ENCODE results near the gene LTBP1. TPM values are rescaled to one million over a fixed set of nuclear protein-coding genes. Genes with fewer than 3 reads are reported as not detected.

The LTBP1 gene
- polyA plus RNA-seq, 1 experiment: 124 TPM

DNA sequence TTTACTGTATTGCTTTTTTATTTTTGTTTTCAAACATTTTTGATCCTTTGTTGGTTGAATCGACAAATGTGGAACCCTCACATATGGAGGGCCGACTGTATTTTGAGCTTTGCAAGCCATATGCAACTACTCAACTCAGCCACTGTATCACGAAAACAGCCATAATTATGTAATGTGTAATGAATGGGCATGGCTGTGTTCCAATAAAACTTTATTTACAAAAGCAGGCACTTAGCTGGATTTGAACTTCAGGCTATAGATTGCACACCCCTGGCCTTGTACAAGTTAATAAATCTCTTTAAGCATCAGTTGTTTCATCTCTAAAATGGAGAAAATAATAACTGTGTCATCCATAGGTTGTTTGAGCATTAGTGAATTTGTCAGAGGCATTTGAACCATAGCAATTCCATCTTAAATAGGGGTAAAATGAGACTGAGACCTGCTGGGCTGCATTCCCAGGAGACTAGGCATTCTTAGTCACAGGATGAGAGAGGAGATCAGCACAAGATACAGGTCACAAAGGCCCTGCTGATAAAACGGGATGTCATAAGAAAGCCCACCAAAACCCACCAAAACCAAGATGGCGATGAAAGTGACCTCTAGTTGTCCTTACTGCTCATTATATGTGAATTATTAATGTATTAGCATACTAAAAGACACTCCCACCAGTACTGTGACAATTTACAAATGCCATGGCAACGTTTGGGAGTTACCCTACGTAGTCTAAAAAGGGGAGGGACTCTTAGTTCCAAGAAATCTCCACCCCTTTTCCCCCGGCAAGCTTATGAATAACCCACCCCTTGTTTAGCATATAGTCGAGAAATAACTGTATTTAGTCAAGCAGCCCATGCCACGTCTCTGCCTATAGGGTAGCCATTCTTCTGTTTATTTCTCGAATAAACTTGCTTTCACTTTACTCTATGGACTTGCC, 13.7 kb upstream of the LTBP1 start:
- no peak for DNase-seq (ENCODE audit: low read depth)
- CTCF ChIA-PET: interaction anchor here (1.1 to 1.9 kb wide), 4 partner anchors 12 to 160 kb away, joined by 3 to 5 read pairs (median 4); no protein-coding TSS in a partner anchor
- TF ChIP-seq, protein P1, sequence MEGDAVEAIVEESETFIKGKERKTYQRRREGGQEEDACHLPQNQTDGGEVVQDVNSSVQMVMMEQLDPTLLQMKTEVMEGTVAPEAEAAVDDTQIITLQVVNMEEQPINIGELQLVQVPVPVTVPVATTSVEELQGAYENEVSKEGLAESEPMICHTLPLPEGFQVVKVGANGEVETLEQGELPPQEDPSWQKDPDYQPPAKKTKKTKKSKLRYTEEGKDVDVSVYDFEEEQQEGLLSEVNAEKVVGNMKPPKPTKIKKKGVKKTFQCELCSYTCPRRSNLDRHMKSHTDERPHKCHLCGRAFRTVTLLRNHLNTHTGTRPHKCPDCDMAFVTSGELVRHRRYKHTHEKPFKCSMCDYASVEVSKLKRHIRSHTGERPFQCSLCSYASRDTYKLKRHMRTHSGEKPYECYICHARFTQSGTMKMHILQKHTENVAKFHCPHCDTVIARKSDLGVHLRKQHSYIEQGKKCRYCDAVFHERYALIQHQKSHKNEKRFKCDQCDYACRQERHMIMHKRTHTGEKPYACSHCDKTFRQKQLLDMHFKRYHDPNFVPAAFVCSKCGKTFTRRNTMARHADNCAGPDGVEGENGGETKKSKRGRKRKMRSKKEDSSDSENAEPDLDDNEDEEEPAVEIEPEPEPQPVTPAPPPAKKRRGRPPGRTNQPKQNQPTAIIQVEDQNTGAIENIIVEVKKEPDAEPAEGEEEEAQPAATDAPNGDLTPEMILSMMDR (IDR thresholded peaks at IDR 0.05; ENCODE audit: insufficient read depth, low read depth, low read length): no peak
- Histone ChIP-seq H3K27me3 (ENCODE audit: control insufficient read depth, insufficient read depth, low read length) (no peaks in the 10 kb centered on the region), H3K4me3 (ENCODE audit: low read depth, low read length) (no peak overlapping the region), H3K36me3 (ENCODE audit: control insufficient read depth, insufficient read depth, low read length) (no peaks in the 10 kb centered on the region)
- POLR2A ChIA-PET: no interaction called here

DNA sequence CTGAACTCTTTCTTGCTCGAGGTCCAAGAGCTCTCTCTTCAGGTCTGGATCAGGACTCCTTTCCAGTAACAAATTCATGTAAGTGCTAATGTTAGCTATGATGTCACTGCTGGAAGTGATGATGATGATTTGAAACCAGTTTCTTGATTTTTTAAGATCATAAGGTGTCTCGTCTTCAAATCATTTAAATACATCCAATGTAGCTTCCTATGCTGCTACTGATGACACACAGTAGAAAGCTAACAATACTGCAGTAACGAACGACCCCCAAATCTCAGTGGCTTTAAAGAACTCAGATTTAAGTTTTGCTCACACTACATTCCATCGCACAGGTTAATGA, 13.0 kb upstream of the LTBP1 start:
- TF ChIP-seq, protein P1 (IDR thresholded peaks at IDR 0.05; ENCODE audit: insufficient read depth, low read depth, low read length): no peak
- no peak for DNase-seq (ENCODE audit: low read depth)
- H3K4me3 ChIP-seq (ENCODE audit: low read depth, low read length): no peak overlapping the region
- H3K27me3 ChIP-seq (ENCODE audit: control insufficient read depth, insufficient read depth, low read length): no peaks in the 10 kb centered on the region
- CTCF ChIA-PET: interaction anchor here (1.1 to 1.9 kb wide), 3 partner anchors 11 to 161 kb away, joined by 3 to 5 read pairs (median 4); no protein-coding TSS in a partner anchor
- no peaks in the 10 kb centered on the region for H3K36me3 ChIP-seq (ENCODE audit: control insufficient read depth, insufficient read depth, low read length)
- POLR2A ChIA-PET: no interaction called here

DNA sequence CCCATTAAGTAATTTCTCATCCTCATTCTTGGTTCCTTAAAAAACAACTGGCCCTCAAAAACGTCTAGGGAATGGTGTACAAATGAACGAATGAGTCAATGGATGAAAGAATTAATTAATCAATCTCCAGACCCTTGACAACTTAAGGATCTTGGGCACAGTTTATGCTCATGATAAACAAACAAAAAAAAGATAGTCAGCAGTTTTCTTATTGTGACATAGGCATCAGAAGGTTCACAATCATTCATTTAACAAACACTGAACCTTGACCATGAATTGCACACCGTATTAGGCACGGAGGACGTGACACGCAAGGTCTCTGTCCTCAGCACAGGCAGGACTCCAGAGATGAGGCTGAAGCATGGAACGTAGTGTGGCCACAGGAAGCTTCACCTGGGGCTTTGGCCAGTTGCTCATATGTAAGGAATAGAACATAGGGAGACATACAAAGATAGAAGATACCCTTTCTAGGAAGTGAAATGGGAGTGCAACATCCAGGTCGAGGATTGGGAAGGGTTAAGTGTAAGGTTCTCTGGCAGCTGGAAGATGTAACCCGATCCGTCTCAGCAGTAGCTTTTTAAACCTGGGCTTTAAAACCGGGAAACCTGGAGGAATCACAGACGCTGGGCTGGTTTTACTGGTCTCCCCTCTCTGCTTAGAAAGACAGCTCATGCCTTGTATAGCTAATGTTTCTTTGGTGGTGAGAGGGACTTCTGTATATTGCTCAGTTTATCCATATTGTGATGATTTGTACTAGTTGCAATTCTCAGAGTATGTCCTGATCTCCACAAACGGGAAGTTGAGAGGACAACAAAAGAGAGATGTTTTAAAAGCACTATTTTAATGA, 8.9 kb upstream of the LTBP1 start:
- TF ChIP-seq, protein P1 (IDR thresholded peaks at IDR 0.05; ENCODE audit: insufficient read depth, low read depth, low read length): no peak
- Histone ChIP-seq H3K4me3 (ENCODE audit: low read depth, low read length) (no peak overlapping the region), H3K36me3 (ENCODE audit: control insufficient read depth, insufficient read depth, low read length) (no peaks in the 10 kb centered on the region), H3K27me3 (ENCODE audit: control insufficient read depth, insufficient read depth, low read length) (no peaks in the 10 kb centered on the region)
- POLR2A ChIA-PET: no interaction called here
- CTCF ChIA-PET: interaction anchor here (0.6 to 1.4 kb wide), 2 partner anchors 37 to 96 kb away, joined by 3 read pairs; no protein-coding TSS in a partner anchor
- DNase-seq (ENCODE audit: low read depth): no peak

DNA sequence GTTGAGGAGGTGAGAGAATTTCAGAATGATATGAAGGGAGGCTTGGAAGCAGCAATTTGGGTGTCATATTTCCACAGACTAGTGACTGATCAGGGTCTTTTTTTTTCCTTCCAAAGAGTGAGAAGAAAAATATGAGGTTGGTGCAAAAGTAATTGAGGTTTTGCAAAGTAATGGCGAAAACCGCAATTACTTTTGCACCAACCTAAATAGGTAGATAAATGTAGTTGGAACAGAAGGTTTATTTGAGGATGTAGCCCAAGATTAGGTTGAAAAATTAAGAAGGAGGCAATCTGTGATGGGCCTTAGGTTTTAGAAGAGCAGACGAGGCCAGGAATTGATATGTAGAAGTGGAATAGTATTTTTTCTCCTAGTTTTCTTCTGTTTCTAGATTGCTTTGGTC, 7.8 kb upstream of the LTBP1 start:
- Histone ChIP-seq H3K4me3 (ENCODE audit: low read depth, low read length) (no peak overlapping the region), H3K27me3 (ENCODE audit: control insufficient read depth, insufficient read depth, low read length) (no peaks in the 10 kb centered on the region), H3K36me3 (ENCODE audit: control insufficient read depth, insufficient read depth, low read length) (no peaks in the 10 kb centered on the region)
- ChIA-PET POLR2A (no interaction called here), CTCF (interaction anchor here (0.7 to 1.4 kb wide), 2 partner anchors 8 to 95 kb away, joined by 3 to 4 read pairs; partner anchors contain the start of gene LTBP1)
- TF ChIP-seq, protein P1 (IDR thresholded peaks at IDR 0.05; ENCODE audit: insufficient read depth, low read depth, low read length): no peak
- DNase-seq (ENCODE audit: low read depth): no peak

Data from BJ (cell line).